Measurements from ENCODE around the gene SELENOM.
"Not testable (repeated sequence)": the region's sequence is repeated elsewhere in the genome, so short reads cannot be mapped to it uniquely, and the experiment has no call there.

The SELENOM gene

GRCh38 chr22:31075961-31076360 is 31.4 kb downstream of the SELENOM start:
- no peak for FAIRE-seq

GRCh38 chr22:31073545-31074145 is 33.7 kb downstream of the SELENOM start:
- DNase-seq (ENCODE audit: insufficient read length, low spot score); FAIRE-seq: not testable (repeated sequence)

More at GRCh38 chr22:31075961-31076360, 31.4 kb downstream of the SELENOM start:
- no peak for DNase-seq (ENCODE audit: insufficient read length, low spot score)
- no peak for TF ChIP-seq CTCF (IDR thresholded peaks at IDR 0.05; ENCODE audit: insufficient read depth, missing control alignments)

GRCh38 chr22:31073125-31073524 is 34.2 kb downstream of the SELENOM start:
- FAIRE-seq; DNase-seq (ENCODE audit: insufficient read length, low spot score): not testable (repeated sequence)

GRCh38 chr22:31069691-31070314 is 37.6 kb downstream of the SELENOM start:
- FAIRE-seq; DNase-seq (ENCODE audit: insufficient read length, low spot score): not testable (repeated sequence)

GRCh38 chr22:31068970-31069369 is 38.4 kb downstream of the SELENOM start:
- TF ChIP-seq CTCF (IDR thresholded peaks at IDR 0.05; ENCODE audit: insufficient read depth, missing control alignments): no peak
- FAIRE-seq (no peak), DNase-seq (ENCODE audit: insufficient read length, low spot score) (no peak)

- no peak for DNase-seq (ENCODE audit: insufficient read length, low spot score)
- no peak for FAIRE-seq
- TF ChIP-seq CTCF (IDR thresholded peaks at IDR 0.05; ENCODE audit: insufficient read depth, missing control alignments): no peak
Observed at GRCh38 chr22:31064369-31064768, 43.0 kb downstream of the SELENOM start.

GRCh38 chr22:31062566-31063230 is 44.7 kb downstream of the SELENOM start:
- no peak for TF ChIP-seq CTCF (IDR thresholded peaks at IDR 0.05; ENCODE audit: insufficient read depth, missing control alignments)
- FAIRE-seq (no peak), DNase-seq (ENCODE audit: insufficient read length, low spot score) (no peak)

- DNase-seq (ENCODE audit: insufficient read length, low spot score): not testable (repeated sequence)
Observed at GRCh38 chr22:31059663-31060062, 47.7 kb downstream of the SELENOM start.

GRCh38 chr22:31056986-31057599 is 50.3 kb downstream of the SELENOM start:
- TF ChIP-seq CTCF (IDR thresholded peaks at IDR 0.05; ENCODE audit: insufficient read depth, missing control alignments): no peak
- DNase-seq (ENCODE audit: insufficient read length, low spot score) (no peak), FAIRE-seq (no peak)

More at GRCh38 chr22:31059663-31060062, 47.7 kb downstream of the SELENOM start:
- FAIRE-seq: not testable (repeated sequence)
